Right forelimb (tissue), 1 donor: ENCODE data around the gene ITFG1.
"Not testable (repeated sequence)": the region's sequence is repeated elsewhere in the genome, so short reads cannot be mapped to it uniquely, and the experiment has no call there.

Experiments
- DNase-seq: peaks from one replicate; pipeline ENCODE4 v3.0.0-alpha.2; 2018

The ITFG1 gene

DNA sequence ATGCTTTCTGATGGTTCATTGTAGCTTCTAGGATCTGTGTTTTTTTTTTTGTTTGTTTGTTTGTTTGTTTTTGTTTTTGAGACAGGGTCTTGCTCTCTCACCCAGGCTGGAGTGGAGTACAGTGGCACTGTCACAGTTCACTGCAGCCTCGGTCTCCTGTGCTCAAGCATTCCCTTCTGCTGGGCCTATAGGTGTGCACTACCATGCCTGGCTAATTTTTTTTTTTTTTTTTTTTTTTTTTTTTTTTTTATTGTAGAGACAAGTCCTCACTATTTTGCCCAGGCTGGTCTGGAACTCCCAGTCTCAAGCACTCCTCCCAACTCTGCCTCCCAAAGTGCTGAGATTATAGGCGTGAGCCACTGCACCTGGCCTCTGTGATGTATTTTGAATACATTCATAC lies 12.1 kb upstream of the ITFG1 start:
- DNase-seq, result not testable (repeated sequence)

DNA sequence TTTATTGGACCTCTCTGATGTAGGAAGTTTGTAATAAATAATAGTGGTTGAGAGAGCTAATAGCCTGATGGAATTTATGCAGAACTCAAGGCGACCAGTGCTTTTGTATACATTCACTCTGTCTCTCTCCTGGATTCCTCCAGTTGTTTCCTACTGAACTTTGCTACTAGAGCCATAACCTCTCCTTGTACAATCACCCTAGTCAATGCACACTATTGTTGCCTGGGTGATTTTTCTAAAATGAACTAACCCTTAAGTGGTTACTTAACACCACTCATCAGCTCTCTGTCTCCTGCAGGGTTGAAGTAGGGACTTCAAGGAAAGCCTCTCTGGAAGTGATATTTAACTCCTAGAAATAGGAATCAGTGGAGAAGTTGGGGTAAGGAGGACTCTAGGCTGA lies 9.9 kb upstream of the ITFG1 start:
- DNase-seq, result no peak

DNA sequence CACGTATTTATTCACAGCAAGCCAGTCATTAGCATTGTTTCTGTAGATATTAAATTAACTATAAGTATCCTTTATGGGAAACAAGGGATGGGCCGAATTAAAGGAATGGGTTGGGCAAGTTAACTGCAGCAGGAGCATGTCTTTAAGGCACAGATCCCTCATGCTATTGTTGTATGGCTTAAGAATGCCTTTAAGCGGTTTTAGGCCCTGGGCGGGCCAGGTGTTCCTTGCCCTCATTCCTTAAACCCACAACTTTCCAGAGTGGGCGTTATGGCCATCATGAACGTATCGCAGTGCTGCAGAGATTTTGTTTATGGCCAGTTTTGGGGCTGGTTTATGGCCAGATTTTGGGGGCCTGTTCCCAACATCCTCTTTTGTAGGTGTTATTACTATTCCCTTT lies 9.3 kb upstream of the ITFG1 start:
- DNase-seq, result no peak

DNA sequence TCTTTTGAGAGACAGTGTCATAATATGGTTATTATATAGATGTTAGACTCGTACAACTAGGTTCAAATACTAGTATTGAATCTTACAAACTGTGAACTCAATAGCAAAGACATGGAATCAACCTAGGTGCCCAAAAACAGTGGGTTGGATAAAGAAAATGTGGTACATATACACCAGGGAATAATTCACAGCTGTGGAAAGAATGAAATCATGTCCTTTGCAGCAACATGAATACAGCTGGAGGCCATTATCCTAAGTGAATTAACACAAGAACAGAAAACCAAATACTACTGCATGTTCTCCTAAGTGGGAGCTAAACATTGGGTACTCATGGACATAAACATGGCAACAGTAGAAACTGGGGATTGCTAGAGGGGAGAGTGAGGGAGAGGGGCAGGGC lies 8.4 kb upstream of the ITFG1 start:
- DNase-seq, result no peak

DNA sequence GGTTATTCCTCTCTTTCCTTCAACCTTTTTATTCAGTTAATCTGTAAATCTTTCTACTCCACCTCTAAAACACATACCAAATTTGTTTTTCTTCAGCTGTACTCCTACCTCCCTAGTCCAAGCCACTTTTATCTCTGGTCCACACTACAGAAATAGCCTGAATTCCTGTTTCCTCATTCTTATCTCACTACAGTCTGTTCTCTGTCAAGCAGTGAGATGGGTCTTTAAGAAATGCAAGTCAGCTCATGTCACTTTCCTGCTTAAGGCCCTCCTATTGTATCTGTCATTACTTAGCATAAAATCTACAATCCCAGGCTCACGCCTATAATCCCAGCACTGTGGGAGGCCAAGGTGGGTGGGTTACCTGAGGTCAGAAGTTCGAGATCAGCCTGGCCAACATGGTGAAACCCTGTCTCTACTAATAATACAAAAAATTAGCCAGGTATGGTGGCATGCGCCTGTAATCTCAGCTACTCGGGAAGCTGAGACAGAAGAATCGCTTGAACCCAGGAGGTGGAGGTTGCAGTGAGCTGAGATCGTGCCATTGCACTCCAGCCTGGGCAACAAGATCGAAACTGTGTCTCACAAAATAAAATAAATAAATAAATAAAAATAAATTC lies 7.3 kb upstream of the ITFG1 start:
- not testable (repeated sequence) for DNase-seq

DNA sequence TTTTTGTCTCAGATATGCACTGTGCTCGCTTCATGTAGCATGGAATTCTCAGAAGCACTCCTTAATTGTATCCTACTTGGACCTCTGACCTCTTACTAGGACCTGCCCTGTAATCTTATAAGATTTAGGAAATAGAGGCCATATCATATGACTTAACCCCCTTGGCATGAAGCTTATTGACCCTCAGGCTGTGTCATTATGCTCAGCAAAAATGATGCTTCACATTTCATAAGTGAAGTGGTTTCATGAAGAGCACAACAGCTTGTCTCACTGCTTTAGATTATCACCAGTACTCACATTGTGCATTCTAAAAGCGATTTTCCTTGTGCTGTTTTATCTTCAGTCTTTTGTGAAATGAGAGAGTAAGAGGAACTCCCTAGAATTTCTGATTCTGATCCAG lies 6.6 kb upstream of the ITFG1 start:
- no peak for DNase-seq

DNA sequence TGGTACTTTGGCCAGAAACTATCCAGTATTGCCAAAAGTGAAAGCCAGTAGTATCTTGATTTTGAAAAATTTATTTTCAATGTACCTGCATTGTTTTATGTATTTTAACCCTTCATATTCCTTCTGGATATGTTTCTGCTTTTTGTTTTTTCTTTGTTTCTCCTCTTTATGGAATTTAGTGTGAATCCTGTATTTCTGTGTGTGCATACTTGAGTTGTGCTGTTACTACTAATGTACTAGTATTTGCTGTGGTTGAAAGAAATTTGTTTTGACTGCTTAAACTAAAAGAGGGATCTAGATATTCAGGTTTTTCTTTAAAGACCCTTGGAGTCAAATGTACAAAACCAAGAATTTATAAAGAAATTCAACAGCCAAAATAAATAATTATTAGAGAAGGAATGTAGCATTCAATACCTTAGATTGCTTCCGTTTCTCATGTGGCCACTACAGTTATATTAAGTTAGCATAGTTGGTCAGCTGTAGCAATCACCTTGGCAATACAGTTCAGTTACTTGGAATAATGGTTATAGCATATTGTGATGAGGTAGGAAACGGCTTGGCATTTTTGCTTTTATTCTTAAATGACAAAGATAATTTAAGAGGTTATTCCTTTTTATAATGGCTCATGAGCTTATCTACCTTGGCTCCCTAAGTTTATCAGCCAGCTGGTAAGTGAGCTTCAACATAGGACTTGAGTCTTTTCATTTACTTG lies 5.2 kb upstream of the ITFG1 start:
- DNase-seq, result no peak

DNA sequence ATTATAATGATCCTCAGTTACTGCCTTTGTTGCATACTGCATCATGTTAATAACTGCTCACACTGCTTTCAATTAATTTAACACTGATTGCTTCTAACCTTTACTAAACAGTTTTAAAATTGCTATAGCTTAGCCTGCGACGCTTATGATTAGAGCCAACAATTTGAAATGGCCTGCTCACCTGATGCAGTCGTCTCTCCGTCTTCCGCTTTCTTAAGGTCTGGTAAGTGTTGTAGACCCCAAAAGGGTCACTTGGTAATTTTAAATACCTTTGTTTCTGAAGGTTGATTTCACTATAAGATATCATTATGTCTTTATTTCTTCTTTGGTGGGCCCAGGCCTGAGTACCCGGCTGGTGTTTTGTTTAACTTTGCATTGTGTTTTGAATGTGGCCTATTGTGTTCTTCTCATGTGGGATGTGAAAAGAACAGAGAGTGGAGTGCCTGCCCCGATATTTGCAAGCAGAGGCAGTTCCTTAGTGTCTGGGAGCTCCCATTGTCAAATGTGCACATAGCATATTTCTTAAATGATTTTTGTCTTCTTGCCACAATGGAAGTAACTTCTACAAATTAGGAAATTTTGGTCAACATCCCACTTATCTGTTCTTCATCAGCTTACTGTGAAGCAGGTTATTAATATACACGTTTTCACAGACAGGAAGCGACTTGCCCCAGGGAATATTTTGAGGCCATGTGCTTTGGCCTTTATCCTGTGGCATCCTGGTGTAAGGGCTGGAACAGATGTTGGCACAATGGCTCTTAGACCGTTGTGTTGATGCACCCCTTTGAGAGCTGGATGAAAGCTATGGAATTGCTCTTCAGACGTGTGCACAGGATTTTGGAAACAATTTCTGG lies 3.1 kb upstream of the ITFG1 start:
- DNase-seq, result no peak

DNA sequence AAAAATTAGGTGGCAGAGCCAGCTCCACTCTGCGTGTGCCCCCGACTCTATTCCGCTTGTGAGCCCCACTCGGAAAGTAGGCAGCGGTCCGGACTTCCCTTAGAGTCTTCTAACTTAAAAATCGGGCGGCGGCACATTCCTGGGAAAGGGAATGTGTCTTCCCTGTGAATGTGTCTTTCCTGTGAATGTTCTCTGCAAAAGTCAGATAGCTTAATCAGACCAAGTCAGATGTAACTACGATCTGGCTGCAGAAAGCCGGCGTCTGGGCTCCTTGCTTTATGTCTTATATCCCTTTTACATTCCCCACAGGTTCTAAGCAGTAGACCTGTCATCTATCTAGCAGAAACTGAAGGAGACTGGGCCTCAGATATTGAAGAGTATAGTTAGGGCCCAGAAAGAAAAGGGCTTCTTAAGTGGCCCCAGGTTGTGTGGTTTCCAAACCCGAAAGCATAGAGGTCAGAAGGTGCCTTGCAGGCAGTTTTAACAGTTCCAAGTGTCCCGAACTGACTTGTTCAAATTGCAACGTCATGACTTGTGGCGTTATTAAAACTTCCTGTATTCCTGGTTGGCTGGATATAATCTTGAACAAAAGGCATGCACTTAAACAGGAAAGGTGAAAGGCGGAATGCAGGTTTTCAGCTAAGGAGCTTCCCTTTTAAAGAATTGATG lies 869 bp upstream of the ITFG1 start:
- DNase-seq, result no peak

DNA sequence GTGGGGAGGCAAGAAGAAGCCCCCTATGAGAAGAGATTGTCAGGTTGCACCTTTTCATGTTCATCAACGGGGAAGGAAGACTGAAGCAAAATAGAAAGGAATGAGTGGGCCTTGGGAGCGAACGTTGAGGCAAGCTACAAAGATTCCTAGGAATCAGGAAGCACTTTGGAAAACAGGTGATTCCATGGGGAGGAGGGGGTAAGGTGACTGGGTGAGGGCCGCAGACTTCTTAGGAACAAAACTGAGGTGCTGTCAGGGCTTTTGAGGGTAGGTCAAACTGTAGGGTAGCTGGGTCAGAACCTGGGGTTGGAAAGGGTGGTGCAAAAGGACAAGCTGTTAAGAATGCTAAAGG lies 528 bp downstream of the ITFG1 start:
- DNase-seq, result no peak

DNA sequence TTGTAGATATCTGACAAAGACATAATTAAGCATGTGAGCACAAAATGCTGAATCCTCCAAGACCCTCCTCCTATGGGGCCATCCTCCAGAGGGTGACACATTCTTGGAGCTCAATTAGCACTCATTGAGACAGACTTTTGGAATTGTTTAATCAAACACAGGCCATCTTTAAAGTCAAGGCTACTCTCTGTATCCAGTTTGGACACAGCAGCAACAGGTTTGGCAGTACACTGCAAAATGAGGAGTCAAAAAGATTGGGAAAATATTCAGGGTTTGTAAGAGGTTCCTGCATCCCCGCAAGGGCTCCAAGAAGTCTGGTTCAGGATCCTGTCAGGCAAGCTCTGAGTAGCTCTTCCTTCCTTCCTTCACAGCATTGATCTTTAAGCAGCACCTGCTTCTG lies 1.3 kb downstream of the ITFG1 start:
- DNase-seq, result no peak

DNA sequence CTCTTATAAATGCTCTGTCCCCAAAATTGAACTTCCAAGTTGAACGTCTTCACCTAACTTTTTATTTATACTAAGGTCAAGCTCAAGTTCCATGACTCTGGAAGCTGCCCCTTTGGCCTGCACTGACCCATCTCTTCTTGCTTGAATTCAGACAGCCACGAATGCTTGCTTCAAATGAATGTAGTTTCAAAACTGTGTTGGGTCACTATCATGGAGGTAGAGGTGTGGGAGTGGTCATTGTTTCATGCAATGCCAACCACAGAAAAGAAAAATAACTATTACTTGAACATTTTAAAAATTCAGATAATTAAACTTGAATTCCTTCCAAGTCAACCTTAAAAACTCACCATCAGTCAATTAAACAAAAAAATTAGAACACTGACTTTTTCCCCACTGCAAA lies 2.5 kb downstream of the ITFG1 start:
- DNase-seq, result no peak

DNA sequence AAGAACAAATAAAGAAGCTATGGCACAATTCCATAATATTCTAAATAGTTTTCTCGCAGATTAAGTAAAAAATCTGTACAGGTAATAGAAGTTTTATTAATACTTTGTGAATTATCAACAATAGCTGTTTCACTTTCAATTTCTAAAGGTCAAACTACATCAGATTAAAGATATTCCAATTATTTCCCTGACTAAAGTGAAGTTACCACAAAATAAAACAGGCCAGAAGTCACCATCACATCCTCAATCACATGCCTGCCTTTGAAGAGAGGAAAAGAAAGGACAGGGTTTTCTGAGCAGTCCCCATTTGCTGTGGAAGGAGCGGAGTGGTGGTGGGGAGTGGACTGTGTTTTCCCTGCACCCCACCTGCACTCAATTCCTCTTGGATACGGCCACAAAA lies 11.1 kb downstream of the ITFG1 start:
- no peak for DNase-seq

DNA sequence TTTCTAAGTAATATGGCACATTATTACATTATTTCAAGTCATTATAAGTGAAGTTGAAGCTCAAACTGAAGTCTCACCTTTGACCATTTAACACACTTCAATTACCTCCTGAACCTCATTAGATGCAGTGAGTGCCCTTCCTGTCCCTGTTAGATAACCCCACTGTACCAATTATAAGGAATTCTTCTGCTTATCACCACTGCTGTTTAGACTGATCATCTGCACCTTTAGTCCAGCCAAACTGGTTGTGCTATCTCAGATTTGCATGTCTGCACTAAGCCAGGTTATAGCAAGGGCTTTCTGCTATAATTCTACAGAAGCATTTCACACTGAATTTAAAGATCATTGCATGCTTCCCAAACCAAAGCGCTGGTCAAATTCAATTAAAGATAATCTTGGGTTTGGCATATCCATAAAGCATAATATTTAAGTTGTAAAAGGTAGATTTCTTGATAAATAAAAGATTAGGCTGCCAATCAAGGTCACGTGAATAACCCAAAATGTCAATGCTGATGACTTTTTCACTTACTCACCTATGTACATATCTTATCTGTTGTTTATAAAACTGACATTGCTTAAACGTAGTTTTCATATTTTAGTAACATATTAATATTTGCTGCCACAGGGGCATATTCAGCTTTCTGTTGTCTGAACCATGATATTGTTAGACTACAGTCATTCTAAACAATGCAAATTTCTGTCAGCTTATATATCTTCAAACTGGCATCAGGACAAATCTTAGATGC lies 11.9 kb downstream of the ITFG1 start:
- DNase-seq, result no peak

DNA sequence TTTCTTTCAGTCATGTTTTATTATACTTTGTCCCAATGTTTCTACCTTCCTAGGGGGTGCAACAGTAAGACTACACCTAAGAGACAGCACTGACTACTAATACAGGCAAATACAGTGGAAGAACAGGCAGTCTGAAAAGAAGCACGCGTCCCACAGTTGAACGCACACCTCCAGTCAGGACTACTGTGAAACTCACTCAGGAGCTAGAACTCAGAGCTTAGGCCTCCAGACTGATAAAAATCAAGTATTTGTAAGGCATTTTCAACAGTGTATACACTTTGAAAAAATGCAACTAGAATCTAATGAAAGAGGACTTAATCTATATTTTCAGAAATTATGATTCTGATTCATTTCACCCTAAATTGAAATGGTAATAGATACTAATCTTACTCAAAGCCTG lies 14.4 kb downstream of the ITFG1 start:
- no peak for DNase-seq

DNA sequence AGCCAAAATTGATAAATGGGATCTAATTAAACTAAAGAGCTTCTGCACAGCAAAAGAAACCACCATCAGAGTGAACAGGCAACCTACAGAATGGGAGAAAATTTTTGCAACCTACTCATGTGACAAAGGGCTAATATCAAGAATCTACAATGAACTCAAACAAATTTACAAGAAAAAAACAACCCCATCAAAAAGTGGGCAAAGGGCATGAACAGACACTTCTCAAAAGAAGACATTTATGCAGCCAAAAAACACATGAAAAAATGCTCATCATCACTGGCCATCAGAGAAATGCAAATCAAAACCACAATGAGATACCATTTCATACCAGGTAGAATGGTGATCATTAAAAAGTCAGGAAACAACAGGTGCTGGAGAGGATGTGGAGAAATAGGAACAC lies 18.0 kb downstream of the ITFG1 start:
- not testable (repeated sequence) for DNase-seq

DNA sequence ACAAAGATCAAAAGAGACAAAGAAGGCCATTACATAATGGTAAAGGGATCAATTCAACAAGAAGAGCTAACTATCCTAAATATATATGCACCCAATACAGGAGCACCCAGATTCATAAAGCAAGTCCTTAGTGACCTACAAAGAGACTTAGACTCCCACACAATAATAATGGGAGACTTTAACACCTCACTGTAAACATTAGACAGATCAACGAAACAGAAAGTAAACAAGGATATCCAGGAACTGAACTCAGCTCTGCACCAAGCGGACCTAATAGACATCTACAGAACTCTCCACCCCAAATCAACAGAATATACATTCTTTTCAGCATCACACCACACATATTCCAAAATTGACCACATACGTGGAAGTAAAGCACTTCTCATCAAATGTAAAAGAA lies 20.8 kb downstream of the ITFG1 start:
- DNase-seq, result not testable (repeated sequence)

DNA sequence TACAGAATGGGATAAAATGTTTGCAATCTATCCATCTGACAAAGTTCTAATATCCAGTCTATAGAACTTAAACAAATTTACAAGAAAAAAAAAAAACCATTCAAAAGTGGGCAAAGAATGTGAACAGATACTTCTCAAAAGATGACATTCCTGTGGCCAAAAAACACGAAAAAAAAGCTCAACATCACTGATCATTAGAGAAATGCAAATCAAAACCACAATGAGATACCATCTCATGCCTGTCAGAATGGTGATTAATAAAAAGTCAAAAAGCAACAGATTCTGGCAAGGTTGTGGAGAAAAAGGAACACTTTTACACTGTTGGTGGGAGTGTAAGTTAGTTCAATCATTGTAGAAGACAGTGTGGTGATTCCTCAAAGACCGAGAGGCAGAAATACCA lies 26.6 kb downstream of the ITFG1 start:
- DNase-seq, result not testable (repeated sequence)

DNA sequence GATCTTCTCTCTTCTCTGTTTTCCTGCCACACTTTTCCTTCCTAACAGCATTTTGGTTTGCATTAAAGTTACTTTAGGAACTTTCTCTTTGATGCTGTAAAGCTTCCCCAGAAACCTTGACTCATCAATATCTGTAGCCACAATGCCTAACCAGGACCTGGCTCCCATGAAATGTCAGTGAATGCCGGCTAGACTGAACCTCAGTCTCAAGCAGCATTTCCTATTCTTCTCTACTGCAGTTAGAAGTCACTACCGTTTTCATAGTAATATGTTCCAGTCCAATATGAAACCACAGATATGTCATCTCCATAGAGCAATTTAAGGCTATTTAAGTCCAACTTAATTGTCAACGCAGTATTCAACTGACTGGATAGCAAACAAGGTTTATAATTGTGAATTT lies 28.9 kb downstream of the ITFG1 start:
- DNase-seq, result no peak

DNA sequence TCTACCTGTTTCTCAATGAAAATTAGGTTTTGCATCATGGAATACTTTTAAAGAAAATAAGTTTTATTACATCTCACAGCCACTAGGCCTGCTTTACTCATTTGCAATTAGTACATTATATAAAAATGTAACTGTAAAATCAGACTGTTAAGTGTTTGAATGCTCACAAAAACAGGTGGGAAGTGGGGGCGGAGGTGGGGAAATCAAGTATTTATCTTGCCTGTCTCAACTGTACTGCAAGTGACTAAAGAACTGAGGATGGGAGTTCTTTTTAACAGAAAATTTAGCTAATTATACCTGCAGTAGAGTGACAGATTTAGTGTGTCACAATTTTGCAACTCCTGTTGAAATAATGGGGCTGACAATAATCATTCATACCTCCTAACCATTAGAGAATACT lies 34.1 kb downstream of the ITFG1 start:
- DNase-seq, result no peak

DNA sequence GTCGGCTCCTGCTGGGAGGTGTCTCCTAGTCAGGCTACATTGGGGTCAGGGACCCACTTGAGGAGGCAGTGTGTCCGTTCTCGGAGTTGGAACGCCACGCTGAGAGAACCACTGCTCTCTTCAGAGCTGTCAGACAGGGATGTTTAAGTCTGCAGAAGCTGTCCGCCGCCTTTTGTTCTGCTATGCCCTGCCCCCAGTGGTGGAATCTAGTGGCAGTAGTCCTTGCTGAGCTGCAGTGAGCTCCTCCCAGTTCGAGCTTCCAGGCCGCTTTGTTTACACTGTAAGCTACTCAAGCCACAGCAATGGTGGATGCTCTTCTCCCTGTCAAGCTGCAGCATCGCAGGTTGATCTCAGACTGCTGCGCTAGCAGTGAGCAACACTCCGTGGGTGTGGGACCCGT lies 36.0 kb downstream of the ITFG1 start:
- DNase-seq, result no peak

DNA sequence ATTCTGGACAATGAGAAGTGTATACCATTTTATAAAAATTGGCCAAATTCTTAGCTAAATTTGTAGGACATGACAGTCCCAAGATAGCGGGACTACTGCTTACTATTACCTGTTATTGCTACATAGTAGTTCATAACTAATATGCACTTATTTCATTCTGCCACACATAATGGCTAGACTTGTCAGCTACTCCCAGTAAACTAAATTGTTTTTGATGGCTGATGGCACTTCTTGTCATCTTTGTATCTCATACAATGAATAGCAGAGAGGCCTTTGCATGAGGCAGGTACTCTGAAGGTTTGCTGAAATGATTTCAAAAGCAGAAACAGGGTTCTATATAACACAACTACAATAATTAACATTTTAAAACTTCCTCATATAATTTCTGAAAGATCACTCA lies 44.0 kb downstream of the ITFG1 start:
- DNase-seq, result no peak

DNA sequence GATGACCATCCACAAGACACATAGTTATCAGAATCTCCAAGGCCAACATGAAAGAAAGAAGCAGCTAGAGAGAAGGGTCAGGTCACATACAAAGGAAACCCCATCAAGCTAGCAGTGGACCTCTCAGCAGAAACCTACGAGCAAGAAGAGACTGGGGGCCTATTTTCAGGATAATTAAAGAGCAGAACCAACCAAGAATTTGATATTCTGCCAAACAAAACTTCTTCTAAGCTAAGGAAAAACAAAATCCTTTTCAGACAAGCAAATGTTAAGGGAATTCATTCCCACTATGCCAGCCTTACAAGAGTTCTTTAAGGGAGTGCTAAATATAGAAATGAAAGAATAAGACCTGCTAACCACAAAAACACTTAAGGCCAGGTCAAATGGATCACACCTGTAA lies 47.8 kb downstream of the ITFG1 start:
- no peak for DNase-seq
